Astrocyte (in vitro differentiated cells and primary cell): Measurements from ENCODE around the gene BCL2. TPM values are rescaled to one million over a fixed set of nuclear protein-coding genes. Genes with fewer than 3 reads are reported as not detected.

Experiments
- DNase-seq: peaks from one replicate; pipeline ENCODE4 v3.0.0-alpha.2; 2010; ENCODE audit warnings: low read depth
- FAIRE-seq: peaks from 2 replicates; lab custom pipeline; 2011; peaks lifted over from hg19 to GRCh38; lab: Jason Lieb, UNC
- H2AFZ ChIP-seq: 2 replicates; pipeline ENCODE4 v1.6.0; 2012; ENCODE audit warnings: low read depth, low read length, inconsistent platforms
- H3K27ac ChIP-seq: 2 replicates; pipeline ENCODE4 v1.5.1; 2011; ENCODE audit warnings: low read depth, low read length, inconsistent platforms
- H3K27me3 ChIP-seq: 2 replicates; pipeline ENCODE4 v1.6.0; 2011; ENCODE audit warnings: low read length, inconsistent platforms; ENCODE audit not compliant: insufficient read depth
- H3K36me3 ChIP-seq: 2 replicates; pipeline ENCODE4 v1.5.1; 2011; ENCODE audit warnings: low read length, inconsistent platforms; ENCODE audit not compliant: insufficient read depth
- H3K4me1 ChIP-seq: 2 replicates; pipeline ENCODE4 v1.5.1; 2011; ENCODE audit warnings: low read length, inconsistent platforms; ENCODE audit not compliant: insufficient read depth
- H3K4me2 ChIP-seq: 2 replicates; pipeline ENCODE4 v1.6.0; 2012; ENCODE audit warnings: low read length, inconsistent platforms
- H3K4me3 ChIP-seq: 2 replicates; pipeline ENCODE4 v1.5.1; 2011; ENCODE audit warnings: low read depth, mild to moderate bottlenecking, low read length, inconsistent platforms; ENCODE audit not compliant: insufficient read depth
- H3K79me2 ChIP-seq: 2 replicates; pipeline ENCODE4 v1.6.0; 2012; ENCODE audit warnings: mild to moderate bottlenecking, low read length, inconsistent platforms; ENCODE audit not compliant: insufficient read depth
- H3K9ac ChIP-seq: 2 replicates; pipeline ENCODE4 v1.6.0; 2012; ENCODE audit warnings: mild to moderate bottlenecking, low read length, inconsistent platforms
- H3K9me3 ChIP-seq: 2 replicates; pipeline ENCODE4 v1.5.1; 2012; ENCODE audit warnings: low read depth, mild to moderate bottlenecking, low read length, inconsistent platforms; ENCODE audit not compliant: insufficient read depth
- H4K20me1 ChIP-seq: 2 replicates; pipeline ENCODE4 v1.6.0; 2012; ENCODE audit warnings: low read length, inconsistent platforms; ENCODE audit not compliant: insufficient read depth
- H3K27ac Mint-ChIP-seq: one replicate; pipeline ENCODE4 v1.8.0; 2021; ENCODE audit warnings: mild to moderate bottlenecking, mixed read lengths; ENCODE audit not compliant: unreplicated experiment
- H3K27me3 Mint-ChIP-seq: one replicate; pipeline ENCODE4 v1.8.0; 2021; ENCODE audit warnings: low read depth, mixed read lengths; ENCODE audit not compliant: unreplicated experiment
- H3K36me3 Mint-ChIP-seq: one replicate; pipeline ENCODE4 v1.8.0; 2021; ENCODE audit warnings: low read depth, mixed read lengths; ENCODE audit not compliant: unreplicated experiment
- H3K4me1 Mint-ChIP-seq: one replicate; pipeline ENCODE4 v1.8.0; 2021; ENCODE audit warnings: low read depth, mixed read lengths; ENCODE audit not compliant: unreplicated experiment
- H3K4me3 Mint-ChIP-seq: one replicate; pipeline ENCODE4 v1.8.0; 2021; ENCODE audit warnings: mild to moderate bottlenecking, moderate library complexity, mixed read lengths; ENCODE audit not compliant: unreplicated experiment
- H3K9me3 Mint-ChIP-seq: one replicate; pipeline ENCODE4 v1.8.0; 2021; ENCODE audit warnings: mild to moderate bottlenecking, mixed read lengths; ENCODE audit not compliant: unreplicated experiment
- CTCF ChIP-seq: IDR thresholded peaks from 2 replicates; pipeline ENCODE4 v1.5.1; 2011; ENCODE audit warnings: low read depth, mild to moderate bottlenecking, inconsistent platforms, low read length, moderate library complexity; ENCODE audit not compliant: insufficient read depth
- EZH2 ChIP-seq: IDR thresholded peaks from 2 replicates; pipeline ENCODE4 v1.6.1; 2012; ENCODE audit warnings: mild to moderate bottlenecking, low read length, inconsistent platforms; ENCODE audit not compliant: insufficient read depth
- total RNA-seq: library from RNA; stranded (reverse); gene quantifications from 2 replicates; pipeline ENCODE4 v1.2.1, GENCODE V29; 2021

The BCL2 gene
- total RNA-seq, 1 donor from 2014 or later = 1.7 TPM

GRCh38 chr18:63232826-63233225 lies 86.7 kb downstream of the BCL2 start:
- H2AFZ ChIP-seq = no peak overlapping the region
- DNase-seq = no peak
- Mint-ChIP-seq H3K4me1 (peaks cover 7% of the 10 kb centered on the region), H3K9me3 (no peaks in the 10 kb centered on the region), H3K27me3 (no peaks in the 10 kb centered on the region), H3K4me3 (no peak overlapping the region), H3K27ac (no peak overlapping the region), H3K36me3 (no peaks in the 10 kb centered on the region)
- H3K27me3 ChIP-seq = no peaks in the 10 kb centered on the region
- no peaks in the 10 kb centered on the region for H3K9me3 ChIP-seq
- no peaks in the 10 kb centered on the region for H3K79me2 ChIP-seq
- no peak overlapping the region for H3K27ac ChIP-seq
- no peak overlapping the region for H3K4me2 ChIP-seq
- H3K4me1 ChIP-seq = peaks cover 7% of the 10 kb centered on the region
- FAIRE-seq = no peak
- H4K20me1 ChIP-seq = no peaks in the 10 kb centered on the region
- TF ChIP-seq CTCF (no peak), EZH2 (no peak)
- H3K9ac ChIP-seq = no peak overlapping the region
- H3K36me3 ChIP-seq = no peaks in the 10 kb centered on the region
- no peak overlapping the region for H3K4me3 ChIP-seq

DNA sequence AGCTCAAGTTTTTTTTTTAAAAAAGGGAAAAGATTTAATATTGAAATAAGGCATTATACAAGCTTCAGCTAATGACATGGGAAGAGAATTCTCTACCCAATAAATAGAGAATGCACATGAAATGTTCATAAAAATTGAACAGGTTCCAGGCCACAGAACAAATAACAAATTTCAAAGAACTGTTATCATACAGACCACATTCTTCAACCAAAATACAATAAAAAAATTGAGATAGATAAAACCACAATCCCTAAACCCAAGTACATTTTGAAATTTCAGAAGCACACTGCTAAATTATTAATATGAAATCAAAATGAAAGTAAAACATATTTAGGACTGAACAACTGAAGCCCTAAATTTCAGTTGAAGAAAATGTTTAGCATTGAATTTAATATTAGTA lies 89.6 kb downstream of the BCL2 start:
- H3K4me1 ChIP-seq = no peaks in the 10 kb centered on the region
- no peak for TF ChIP-seq EZH2
- TF ChIP-seq CTCF = no peak
- H3K79me2 ChIP-seq = no peaks in the 10 kb centered on the region
- no peak overlapping the region for H3K9ac ChIP-seq
- H3K9me3 ChIP-seq = no peaks in the 10 kb centered on the region
- no peaks in the 10 kb centered on the region for H3K27me3 Mint-ChIP-seq
- no peaks in the 10 kb centered on the region for H3K36me3 ChIP-seq
- H3K27ac Mint-ChIP-seq = no peak overlapping the region
- DNase-seq = no peak
- H3K4me2 ChIP-seq = no peak overlapping the region
- FAIRE-seq = no peak
- H3K9me3 Mint-ChIP-seq = peaks cover 1% of the 10 kb centered on the region
- no peak overlapping the region for H2AFZ ChIP-seq
- H4K20me1 ChIP-seq = no peaks in the 10 kb centered on the region
- H3K36me3 Mint-ChIP-seq = no peaks in the 10 kb centered on the region
- H3K27ac ChIP-seq = no peak overlapping the region
- no peak overlapping the region for H3K4me3 ChIP-seq
- no peaks in the 10 kb centered on the region for H3K27me3 ChIP-seq
- no peak overlapping the region for H3K4me3 Mint-ChIP-seq
- H3K4me1 Mint-ChIP-seq = no peaks in the 10 kb centered on the region

DNA sequence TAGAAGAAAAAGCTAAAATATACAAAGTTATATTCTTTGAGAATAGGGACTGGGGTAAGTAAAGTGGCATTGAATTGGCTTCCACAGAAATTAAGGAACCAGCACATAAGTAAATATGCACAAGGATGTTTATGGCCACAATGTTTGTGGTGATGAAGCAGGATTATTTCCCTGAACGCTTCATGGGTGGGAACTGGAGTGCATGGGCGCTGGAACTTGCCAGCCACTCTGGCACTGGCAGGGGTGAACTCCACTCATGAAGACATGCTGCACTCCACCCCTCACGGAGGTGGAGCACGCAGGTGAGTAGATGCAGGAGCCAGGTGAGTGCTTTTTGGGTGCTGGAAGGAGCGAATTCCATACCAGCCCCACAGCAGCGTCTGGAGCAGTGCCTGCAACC lies 94.1 kb downstream of the BCL2 start:
- no peaks in the 10 kb centered on the region for H3K79me2 ChIP-seq
- H3K36me3 ChIP-seq = no peaks in the 10 kb centered on the region
- no peaks in the 10 kb centered on the region for H3K9me3 ChIP-seq
- FAIRE-seq (no peak), DNase-seq (no peak)
- H3K4me1 ChIP-seq = no peaks in the 10 kb centered on the region
- H3K4me2 ChIP-seq = no peak overlapping the region
- H3K4me3 Mint-ChIP-seq = no peak overlapping the region
- no peaks in the 10 kb centered on the region for H4K20me1 ChIP-seq
- H3K36me3 Mint-ChIP-seq = no peaks in the 10 kb centered on the region
- TF ChIP-seq CTCF (no peak), EZH2 (no peak)
- no peak overlapping the region for H2AFZ ChIP-seq
- H3K4me1 Mint-ChIP-seq = peaks cover 3% of the 10 kb centered on the region
- no peaks in the 10 kb centered on the region for H3K27me3 Mint-ChIP-seq
- H3K27ac Mint-ChIP-seq = no peak overlapping the region
- H3K9me3 Mint-ChIP-seq = peaks cover 7% of the 10 kb centered on the region
- no peaks in the 10 kb centered on the region for H3K27me3 ChIP-seq
- H3K27ac ChIP-seq = no peak overlapping the region
- H3K4me3 ChIP-seq = no peak overlapping the region
- H3K9ac ChIP-seq = no peak overlapping the region
